HEK293 (cell line): ENCODE measurements around the gene SLIT1.
A peak's percentile ranks its signal among the peaks of the same experiment; 100 is the strongest.

Experiments
- GLIS2 ChIP-seq: fragments of 450-650 bp; formaldehyde crosslinking; IDR thresholded peaks from 2 replicates; pipeline ENCODE4 v1.5.1; 2016; ENCODE audit warnings: missing biosample characterization, missing genetic modification characterization
- SCRT2 ChIP-seq: fragments of 450-650 bp; formaldehyde crosslinking; IDR thresholded peaks from 2 replicates; pipeline ENCODE4 v1.5.1; 2016; ENCODE audit warnings: missing biosample characterization, missing genetic modification characterization
- SP3 ChIP-seq: fragments of 450-650 bp; formaldehyde crosslinking; IDR thresholded peaks from 2 replicates; pipeline ENCODE4 v1.5.1; 2016; ENCODE audit warnings: missing biosample characterization, missing genetic modification characterization
- ZBTB1 ChIP-seq: fragments of 450-650 bp; formaldehyde crosslinking; IDR thresholded peaks from 2 replicates; pipeline ENCODE4 v1.5.1; 2016; ENCODE audit warnings: missing biosample characterization, missing genetic modification characterization
- ZIC2 ChIP-seq: fragments of 450-650 bp; formaldehyde crosslinking; IDR thresholded peaks from 2 replicates; pipeline ENCODE4 v1.5.1; 2016; ENCODE audit warnings: missing biosample characterization, missing genetic modification characterization
- ZNF140 ChIP-seq: fragments of 450-650 bp; formaldehyde crosslinking; IDR thresholded peaks from 2 replicates; pipeline ENCODE4 v1.5.1; 2016; ENCODE audit warnings: missing biosample characterization, missing genetic modification characterization
- ZNF2 ChIP-seq: fragments of 450-650 bp; formaldehyde crosslinking; IDR thresholded peaks from 2 replicates; pipeline ENCODE4 v1.5.1; 2016; ENCODE audit warnings: missing biosample characterization, missing genetic modification characterization
- ZNF214 ChIP-seq: fragments of 450-650 bp; formaldehyde crosslinking; IDR thresholded peaks from 2 replicates; pipeline ENCODE4 v1.5.1; 2017; ENCODE audit warnings: missing biosample characterization, mild to moderate bottlenecking, missing genetic modification characterization, borderline replicate concordance
- ZNF248 ChIP-seq: fragments of 450-650 bp; formaldehyde crosslinking; IDR thresholded peaks from 2 replicates; pipeline ENCODE4 v1.5.1; 2017; ENCODE audit warnings: missing biosample characterization, missing genetic modification characterization
- ZNF292 ChIP-seq: fragments of 450-650 bp; formaldehyde crosslinking; IDR thresholded peaks from 2 replicates; pipeline ENCODE4 v1.5.1; 2016; ENCODE audit warnings: low read depth, missing biosample characterization, missing genetic modification characterization, borderline replicate concordance
- ZNF324 ChIP-seq: fragments of 450-650 bp; formaldehyde crosslinking; IDR thresholded peaks from 2 replicates; pipeline ENCODE4 v1.5.1; 2016; ENCODE audit warnings: missing biosample characterization, missing genetic modification characterization
- ZNF354C ChIP-seq: fragments of 450-650 bp; formaldehyde crosslinking; IDR thresholded peaks from 2 replicates; pipeline ENCODE4 v1.5.1; 2016; ENCODE audit warnings: missing biosample characterization, missing genetic modification characterization, low read depth, borderline replicate concordance
- ZNF423 ChIP-seq: fragments of 450-650 bp; formaldehyde crosslinking; IDR thresholded peaks from 2 replicates; pipeline ENCODE4 v1.5.1; 2016; ENCODE audit warnings: missing biosample characterization, missing genetic modification characterization
- ZNF621 ChIP-seq: fragments of 450-650 bp; formaldehyde crosslinking; IDR thresholded peaks from 2 replicates; pipeline ENCODE4 v1.5.1; 2017; ENCODE audit warnings: missing biosample characterization, missing genetic modification characterization
- ZNF629 ChIP-seq: fragments of 450-650 bp; formaldehyde crosslinking; IDR thresholded peaks from 2 replicates; pipeline ENCODE4 v1.5.1; 2017; ENCODE audit warnings: missing biosample characterization, missing genetic modification characterization
- ZNF670 ChIP-seq: fragments of 450-650 bp; formaldehyde crosslinking; IDR thresholded peaks from 2 replicates; pipeline ENCODE4 v1.5.1; 2016; ENCODE audit warnings: missing biosample characterization, missing genetic modification characterization, low read depth
- ZSCAN23 ChIP-seq: fragments of 450-650 bp; formaldehyde crosslinking; IDR thresholded peaks from 2 replicates; pipeline ENCODE4 v1.5.1; 2016; ENCODE audit warnings: missing biosample characterization, missing genetic modification characterization
- TF ChIP-seq, protein P1 (sequence below): fragments of 450-650 bp; formaldehyde crosslinking; optimal IDR thresholded peaks from 2 replicates; pipeline ENCODE3; 2016; ENCODE audit warnings: missing biosample characterization, mild to moderate bottlenecking, missing genetic modification characterization
- TF ChIP-seq, protein P2 (sequence below): fragments of 450-650 bp; formaldehyde crosslinking; IDR thresholded peaks from 2 replicates; pipeline ENCODE4 v1.5.1; 2016; ENCODE audit warnings: missing biosample characterization, missing genetic modification characterization
- TF ChIP-seq, protein P3 (sequence below): fragments of 450-650 bp; formaldehyde crosslinking; IDR thresholded peaks from 2 replicates; pipeline ENCODE4 v1.5.0; 2017; ENCODE audit warnings: missing biosample characterization, missing genetic modification characterization, borderline replicate concordance
- TF ChIP-seq, protein P4 (sequence below): fragments of 450-650 bp; formaldehyde crosslinking; IDR thresholded peaks from 2 replicates; pipeline ENCODE4; 2016; ENCODE audit warnings: missing biosample characterization, missing genetic modification characterization
- TF ChIP-seq, protein P5 (sequence below): fragments of 450-650 bp; formaldehyde crosslinking; IDR thresholded peaks from 2 replicates; pipeline ENCODE4 v1.5.1; 2016; ENCODE audit warnings: missing biosample characterization, missing genetic modification characterization, borderline replicate concordance
- TF ChIP-seq, protein P6 (sequence below): fragments of 450-650 bp; formaldehyde crosslinking; conservative IDR thresholded peaks from 2 replicates; pipeline ENCODE4 v1.5.1; 2016; ENCODE audit warnings: low read depth, missing biosample characterization, missing genetic modification characterization
- TF ChIP-seq, protein P7 (sequence below): fragments of 450-650 bp; formaldehyde crosslinking; IDR thresholded peaks from 2 replicates; pipeline ENCODE4 v1.5.1; 2016; ENCODE audit warnings: missing biosample characterization, missing genetic modification characterization

SLIT1 gene

DNA sequence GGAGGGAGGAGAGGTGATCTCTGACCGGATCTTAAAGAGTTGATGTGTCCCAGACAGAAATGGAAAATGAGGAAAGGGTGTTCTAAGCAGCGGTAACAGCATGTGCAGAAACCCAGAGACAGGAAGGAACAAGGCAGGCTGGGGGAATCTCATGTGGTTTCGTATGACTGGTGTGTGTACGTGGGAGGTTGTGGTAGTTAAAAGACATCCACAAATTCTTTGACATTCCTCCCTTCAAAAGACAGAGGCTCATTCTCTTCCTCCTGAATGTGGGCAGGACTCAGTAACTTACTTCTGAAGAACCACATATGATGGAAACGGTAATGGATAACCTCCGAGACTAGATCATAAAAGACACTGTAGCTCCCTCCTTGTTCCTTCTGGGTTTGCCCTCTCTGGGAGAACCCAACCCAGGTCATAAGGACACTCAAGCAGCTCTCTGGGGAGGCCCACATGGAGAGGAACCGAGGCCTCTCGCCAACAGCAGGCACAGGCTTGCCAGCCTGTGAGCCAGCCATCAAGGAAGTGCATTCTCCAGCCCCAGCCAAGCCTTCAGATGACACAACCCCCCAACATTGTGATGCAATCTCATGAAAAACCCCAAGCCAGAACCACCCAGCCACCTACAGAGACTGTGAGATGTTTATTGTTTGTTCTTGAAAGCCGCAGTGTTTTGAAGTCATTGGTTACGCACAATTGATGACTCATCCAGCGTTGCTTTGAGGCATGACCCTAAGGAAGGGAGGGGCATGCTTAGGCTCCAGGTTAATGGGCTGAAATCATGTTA, 116.0 kb downstream of the SLIT1 start (continued):
- TF ChIP-seq, protein P1, sequence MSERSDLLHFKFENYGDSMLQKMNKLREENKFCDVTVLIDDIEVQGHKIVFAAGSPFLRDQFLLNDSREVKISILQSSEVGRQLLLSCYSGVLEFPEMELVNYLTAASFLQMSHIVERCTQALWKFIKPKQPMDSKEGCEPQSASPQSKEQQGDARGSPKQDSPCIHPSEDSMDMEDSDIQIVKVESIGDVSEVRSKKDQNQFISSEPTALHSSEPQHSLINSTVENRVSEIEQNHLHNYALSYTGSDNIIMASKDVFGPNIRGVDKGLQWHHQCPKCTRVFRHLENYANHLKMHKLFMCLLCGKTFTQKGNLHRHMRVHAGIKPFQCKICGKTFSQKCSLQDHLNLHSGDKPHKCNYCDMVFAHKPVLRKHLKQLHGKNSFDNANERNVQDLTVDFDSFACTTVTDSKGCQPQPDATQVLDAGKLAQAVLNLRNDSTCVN: no peak
- TF ChIP-seq GLIS2 (tag by site-specific recombination) (no peak), ZNF292 (no peak), ZNF670 (tag by site-specific recombination) (no peak), ZNF629 (peak; percentile 84), ZBTB1 (no peak), ZNF214 (tag by site-specific recombination) (no peak), ZNF140 (tag by site-specific recombination) (no peak), ZNF2 (tag by site-specific recombination) (no peak), ZSCAN23 (tag by site-specific recombination) (0 out of 2 replicates have a peak, but pooled peaks have one; percentile 33), SP3 (tag by site-specific recombination) (no peak), ZNF354C (no peak), ZNF324 (peak; percentile 93), ZIC2 (tag by site-specific recombination) (peak; percentile 60), SCRT2 (tag by site-specific recombination) (peak; percentile 29; the same call in 1 of the 2 replicates), ZNF423 (no peak), ZNF248 (tag by site-specific recombination) (no peak), ZNF621 (tag by site-specific recombination) (no peak)
- TF ChIP-seq, protein P2, sequence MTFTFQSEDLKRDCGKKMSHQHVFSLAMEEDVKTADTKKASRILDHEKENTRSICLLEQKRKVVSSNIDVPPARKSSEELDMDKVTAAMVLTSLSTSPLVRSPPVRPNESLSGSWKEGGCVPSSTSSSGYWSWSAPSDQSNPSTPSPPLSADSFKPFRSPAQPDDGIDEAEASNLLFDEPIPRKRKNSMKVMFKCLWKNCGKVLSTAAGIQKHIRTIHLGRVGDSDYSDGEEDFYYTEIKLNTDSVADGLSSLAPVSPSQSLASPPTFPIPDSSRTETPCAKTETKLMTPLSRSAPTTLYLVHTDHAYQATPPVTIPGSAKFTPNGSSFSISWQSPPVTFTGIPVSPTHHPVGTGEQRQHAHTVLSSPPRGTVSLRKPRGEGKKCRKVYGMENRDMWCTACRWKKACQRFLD: no peak
- TF ChIP-seq, protein P3, sequence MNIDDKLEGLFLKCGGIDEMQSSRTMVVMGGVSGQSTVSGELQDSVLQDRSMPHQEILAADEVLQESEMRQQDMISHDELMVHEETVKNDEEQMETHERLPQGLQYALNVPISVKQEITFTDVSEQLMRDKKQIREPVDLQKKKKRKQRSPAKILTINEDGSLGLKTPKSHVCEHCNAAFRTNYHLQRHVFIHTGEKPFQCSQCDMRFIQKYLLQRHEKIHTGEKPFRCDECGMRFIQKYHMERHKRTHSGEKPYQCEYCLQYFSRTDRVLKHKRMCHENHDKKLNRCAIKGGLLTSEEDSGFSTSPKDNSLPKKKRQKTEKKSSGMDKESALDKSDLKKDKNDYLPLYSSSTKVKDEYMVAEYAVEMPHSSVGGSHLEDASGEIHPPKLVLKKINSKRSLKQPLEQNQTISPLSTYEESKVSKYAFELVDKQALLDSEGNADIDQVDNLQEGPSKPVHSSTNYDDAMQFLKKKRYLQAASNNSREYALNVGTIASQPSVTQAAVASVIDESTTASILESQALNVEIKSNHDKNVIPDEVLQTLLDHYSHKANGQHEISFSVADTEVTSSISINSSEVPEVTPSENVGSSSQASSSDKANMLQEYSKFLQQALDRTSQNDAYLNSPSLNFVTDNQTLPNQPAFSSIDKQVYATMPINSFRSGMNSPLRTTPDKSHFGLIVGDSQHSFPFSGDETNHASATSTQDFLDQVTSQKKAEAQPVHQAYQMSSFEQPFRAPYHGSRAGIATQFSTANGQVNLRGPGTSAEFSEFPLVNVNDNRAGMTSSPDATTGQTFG (tag by site-specific recombination): peak; percentile 74
- TF ChIP-seq, protein P4, sequence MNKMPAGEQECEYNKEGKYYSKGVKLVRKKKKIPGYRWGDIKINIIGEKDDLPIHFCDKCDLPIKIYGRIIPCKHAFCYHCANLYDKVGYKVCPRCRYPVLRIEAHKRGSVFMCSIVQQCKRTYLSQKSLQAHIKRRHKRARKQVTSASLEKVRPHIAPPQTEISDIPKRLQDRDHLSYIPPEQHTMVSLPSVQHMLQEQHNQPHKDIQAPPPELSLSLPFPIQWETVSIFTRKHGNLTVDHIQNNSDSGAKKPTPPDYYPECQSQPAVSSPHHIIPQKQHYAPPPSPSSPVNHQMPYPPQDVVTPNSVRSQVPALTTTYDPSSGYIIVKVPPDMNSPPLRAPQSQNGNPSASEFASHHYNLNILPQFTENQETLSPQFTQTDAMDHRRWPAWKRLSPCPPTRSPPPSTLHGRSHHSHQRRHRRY (tag by site-specific recombination): no peak
- TF ChIP-seq, protein P5, sequence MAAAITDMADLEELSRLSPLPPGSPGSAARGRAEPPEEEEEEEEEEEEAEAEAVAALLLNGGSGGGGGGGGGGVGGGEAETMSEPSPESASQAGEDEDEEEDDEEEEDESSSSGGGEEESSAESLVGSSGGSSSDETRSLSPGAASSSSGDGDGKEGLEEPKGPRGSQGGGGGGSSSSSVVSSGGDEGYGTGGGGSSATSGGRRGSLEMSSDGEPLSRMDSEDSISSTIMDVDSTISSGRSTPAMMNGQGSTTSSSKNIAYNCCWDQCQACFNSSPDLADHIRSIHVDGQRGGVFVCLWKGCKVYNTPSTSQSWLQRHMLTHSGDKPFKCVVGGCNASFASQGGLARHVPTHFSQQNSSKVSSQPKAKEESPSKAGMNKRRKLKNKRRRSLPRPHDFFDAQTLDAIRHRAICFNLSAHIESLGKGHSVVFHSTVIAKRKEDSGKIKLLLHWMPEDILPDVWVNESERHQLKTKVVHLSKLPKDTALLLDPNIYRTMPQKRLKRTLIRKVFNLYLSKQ: no peak
- TF ChIP-seq, protein P6, sequence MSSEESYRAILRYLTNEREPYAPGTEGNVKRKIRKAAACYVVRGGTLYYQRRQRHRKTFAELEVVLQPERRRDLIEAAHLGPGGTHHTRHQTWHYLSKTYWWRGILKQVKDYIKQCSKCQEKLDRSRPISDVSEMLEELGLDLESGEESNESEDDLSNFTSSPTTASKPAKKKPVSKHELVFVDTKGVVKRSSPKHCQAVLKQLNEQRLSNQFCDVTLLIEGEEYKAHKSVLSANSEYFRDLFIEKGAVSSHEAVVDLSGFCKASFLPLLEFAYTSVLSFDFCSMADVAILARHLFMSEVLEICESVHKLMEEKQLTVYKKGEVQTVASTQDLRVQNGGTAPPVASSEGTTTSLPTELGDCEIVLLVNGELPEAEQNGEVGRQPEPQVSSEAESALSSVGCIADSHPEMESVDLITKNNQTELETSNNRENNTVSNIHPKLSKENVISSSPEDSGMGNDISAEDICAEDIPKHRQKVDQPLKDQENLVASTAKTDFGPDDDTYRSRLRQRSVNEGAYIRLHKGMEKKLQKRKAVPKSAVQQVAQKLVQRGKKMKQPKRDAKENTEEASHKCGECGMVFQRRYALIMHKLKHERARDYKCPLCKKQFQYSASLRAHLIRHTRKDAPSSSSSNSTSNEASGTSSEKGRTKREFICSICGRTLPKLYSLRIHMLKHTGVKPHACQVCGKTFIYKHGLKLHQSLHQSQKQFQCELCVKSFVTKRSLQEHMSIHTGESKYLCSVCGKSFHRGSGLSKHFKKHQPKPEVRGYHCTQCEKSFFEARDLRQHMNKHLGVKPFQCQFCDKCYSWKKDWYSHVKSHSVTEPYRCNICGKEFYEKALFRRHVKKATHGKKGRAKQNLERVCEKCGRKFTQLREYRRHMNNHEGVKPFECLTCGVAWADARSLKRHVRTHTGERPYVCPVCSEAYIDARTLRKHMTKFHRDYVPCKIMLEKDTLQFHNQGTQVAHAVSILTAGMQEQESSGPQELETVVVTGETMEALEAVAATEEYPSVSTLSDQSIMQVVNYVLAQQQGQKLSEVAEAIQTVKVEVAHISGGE (tag by site-specific recombination): no peak
- TF ChIP-seq, protein P7, sequence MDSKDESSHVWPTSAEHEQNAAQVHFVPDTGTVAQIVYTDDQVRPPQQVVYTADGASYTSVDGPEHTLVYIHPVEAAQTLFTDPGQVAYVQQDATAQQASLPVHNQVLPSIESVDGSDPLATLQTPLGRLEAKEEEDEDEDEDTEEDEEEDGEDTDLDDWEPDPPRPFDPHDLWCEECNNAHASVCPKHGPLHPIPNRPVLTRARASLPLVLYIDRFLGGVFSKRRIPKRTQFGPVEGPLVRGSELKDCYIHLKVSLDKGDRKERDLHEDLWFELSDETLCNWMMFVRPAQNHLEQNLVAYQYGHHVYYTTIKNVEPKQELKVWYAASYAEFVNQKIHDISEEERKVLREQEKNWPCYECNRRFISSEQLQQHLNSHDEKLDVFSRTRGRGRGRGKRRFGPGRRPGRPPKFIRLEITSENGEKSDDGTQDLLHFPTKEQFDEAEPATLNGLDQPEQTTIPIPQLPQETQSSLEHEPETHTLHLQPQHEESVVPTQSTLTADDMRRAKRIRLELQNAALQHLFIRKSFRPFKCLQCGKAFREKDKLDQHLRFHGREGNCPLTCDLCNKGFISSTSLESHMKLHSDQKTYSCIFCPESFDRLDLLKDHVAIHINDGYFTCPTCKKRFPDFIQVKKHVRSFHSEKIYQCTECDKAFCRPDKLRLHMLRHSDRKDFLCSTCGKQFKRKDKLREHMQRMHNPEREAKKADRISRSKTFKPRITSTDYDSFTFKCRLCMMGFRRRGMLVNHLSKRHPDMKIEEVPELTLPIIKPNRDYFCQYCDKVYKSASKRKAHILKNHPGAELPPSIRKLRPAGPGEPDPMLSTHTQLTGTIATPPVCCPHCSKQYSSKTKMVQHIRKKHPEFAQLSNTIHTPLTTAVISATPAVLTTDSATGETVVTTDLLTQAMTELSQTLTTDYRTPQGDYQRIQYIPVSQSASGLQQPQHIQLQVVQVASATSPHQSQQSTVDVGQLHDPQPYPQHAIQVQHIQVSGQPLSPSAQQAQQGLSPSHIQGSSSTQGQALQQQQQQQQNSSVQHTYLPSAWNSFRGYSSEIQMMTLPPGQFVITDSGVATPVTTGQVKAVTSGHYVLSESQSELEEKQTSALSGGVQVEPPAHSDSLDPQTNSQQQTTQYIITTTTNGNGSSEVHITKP (tag by site-specific recombination): peak; percentile 37
